22Rv1 (cell line): Measurements from ENCODE around the gene RARRES2.

Source experiments
- ZFX ChIP-seq: fragments of 450-650 bp; IDR thresholded peaks from 2 replicates; pipeline ENCODE4 v1.6.1; 2017; ENCODE audit warnings: antibody characterized with exemption, borderline replicate concordance
- TF ChIP-seq, protein P1 (sequence below): fragments of 450-650 bp; IDR thresholded peaks from 2 replicates; pipeline ENCODE4 v1.5.1; 2017; ENCODE audit warnings: mild to moderate bottlenecking

DNA sequence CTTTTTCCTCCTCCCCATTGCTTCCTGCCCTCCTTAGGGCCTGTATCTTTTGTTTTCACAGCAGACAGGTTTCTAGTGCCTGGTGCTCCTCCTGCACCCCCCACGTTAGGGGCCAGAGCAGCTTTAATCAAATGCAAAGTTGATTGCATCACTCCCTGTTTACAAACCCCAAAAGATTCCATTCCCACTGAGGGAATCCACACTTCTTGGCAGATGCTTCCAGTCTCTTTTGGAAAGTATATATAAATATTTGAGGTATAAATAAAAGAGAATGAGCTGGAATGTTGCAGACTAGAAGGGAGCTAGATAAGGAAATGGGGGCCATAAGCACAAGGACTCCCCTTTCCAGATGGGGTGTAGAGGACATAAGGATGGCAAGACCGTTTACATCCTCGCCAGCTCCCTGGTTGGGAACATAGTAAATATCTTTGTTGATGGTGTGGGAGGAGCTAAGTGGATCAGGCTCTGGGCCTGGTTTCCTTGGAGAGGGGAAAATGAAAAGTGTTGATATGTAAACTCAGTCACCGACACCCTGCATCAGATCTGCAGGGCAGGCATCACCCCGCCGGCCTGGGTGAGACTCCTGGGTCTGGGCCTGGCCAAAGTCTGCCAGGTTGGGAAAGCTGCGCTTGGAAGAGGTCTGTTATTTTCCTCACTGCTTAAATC is 6.2 kb downstream of the RARRES2 start:
- TF ChIP-seq, protein P1, sequence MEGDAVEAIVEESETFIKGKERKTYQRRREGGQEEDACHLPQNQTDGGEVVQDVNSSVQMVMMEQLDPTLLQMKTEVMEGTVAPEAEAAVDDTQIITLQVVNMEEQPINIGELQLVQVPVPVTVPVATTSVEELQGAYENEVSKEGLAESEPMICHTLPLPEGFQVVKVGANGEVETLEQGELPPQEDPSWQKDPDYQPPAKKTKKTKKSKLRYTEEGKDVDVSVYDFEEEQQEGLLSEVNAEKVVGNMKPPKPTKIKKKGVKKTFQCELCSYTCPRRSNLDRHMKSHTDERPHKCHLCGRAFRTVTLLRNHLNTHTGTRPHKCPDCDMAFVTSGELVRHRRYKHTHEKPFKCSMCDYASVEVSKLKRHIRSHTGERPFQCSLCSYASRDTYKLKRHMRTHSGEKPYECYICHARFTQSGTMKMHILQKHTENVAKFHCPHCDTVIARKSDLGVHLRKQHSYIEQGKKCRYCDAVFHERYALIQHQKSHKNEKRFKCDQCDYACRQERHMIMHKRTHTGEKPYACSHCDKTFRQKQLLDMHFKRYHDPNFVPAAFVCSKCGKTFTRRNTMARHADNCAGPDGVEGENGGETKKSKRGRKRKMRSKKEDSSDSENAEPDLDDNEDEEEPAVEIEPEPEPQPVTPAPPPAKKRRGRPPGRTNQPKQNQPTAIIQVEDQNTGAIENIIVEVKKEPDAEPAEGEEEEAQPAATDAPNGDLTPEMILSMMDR, result no peak
- no peak for TF ChIP-seq ZFX
